Epithelial cell of esophagus (primary cell): ENCODE results near the gene PRKG1.

ENCODE experiments used
- DNase-seq: peaks from one replicate; pipeline ENCODE4 v3.0.0; 2010; ENCODE audit warnings: low read depth
- H3K4me3 ChIP-seq: 2 replicates; pipeline ENCODE4 v1.5.1; 2011; ENCODE audit warnings: mild to moderate bottlenecking, low read length, control low read depth
- CTCF ChIP-seq: IDR thresholded peaks from 2 replicates; pipeline ENCODE4 v1.5.1; 2011; ENCODE audit warnings: low read depth, mild to moderate bottlenecking, low read length, control low read depth, inconsistent platforms; ENCODE audit not compliant: insufficient read depth; ENCODE audit errors: missing control alignments

Gene PRKG1

DNA sequence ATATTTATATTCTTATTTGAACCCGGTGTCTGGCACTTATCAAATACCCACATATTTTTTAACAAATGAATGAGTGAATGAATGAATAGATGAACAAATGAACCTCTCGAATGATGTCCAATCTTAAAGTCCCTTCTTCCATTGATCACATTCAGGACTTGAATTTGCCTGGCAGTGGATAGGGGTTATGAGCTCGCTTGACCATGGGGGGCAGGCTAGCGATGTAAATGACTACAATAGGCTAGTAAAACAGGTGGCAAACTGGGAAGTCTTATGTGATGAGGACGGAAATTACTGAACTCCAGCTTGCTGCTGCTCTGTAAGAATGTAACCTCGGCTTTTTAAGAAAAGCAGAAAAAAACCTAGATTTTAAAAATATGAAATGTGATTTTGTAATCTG lies 992.1 kb downstream of the PRKG1 start:
- no peak overlapping the region for H3K4me3 ChIP-seq
- TF ChIP-seq CTCF = no peak
- DNase-seq = no peak

DNA sequence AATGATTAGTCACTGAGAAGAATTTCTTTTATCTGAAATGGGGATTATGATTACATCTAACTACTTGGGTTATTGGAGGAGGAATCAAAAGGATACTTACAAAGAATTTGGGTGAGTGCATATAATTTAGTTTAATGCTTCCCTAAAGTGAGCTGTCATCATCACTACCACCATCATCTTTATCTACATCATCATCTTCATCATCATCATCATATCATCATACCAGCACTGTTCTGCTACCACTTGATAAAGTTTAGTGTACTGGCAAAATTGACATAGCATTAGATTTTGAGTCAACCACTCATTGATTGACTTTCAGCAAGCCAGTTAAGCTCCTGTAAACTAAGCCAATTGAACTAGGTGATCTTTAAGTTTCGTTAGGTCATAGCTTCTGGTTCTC lies 994.2 kb downstream of the PRKG1 start:
- no peak overlapping the region for H3K4me3 ChIP-seq
- no peak for TF ChIP-seq CTCF
- DNase-seq = no peak

GRCh38 chr10:52071814-52072213 lies 997.5 kb downstream of the PRKG1 start:
- no peak for TF ChIP-seq CTCF
- H3K4me3 ChIP-seq = no peak overlapping the region
- no peak for DNase-seq

DNA sequence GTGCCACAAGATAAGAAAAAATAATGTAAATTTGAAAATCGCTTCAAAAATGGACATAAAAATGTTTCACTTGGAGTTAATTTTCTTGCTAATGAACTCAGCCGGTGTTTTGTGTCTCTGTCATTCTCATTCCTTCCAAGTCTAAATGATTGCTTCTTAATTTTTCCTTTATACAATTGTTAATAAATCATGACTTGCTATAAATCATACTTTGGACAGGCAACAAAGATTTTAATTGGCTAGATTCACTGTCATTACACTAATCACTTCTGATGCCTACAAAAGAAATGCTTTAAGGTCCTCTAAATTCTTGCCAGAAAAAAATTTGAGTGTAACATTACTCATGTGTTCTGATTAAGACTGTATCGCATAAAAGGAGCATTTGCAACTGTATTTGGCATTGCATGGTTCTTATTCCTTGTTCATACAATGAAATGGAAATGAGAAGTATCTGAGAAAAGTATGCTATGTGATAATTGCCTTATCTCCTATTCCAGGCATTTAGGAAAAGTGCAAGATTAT lies 1000.3 kb downstream of the PRKG1 start:
- DNase-seq = no peak
- TF ChIP-seq CTCF = no peak
- H3K4me3 ChIP-seq = no peak overlapping the region

GRCh38 chr10:52077814-52078213 lies 1003.5 kb downstream of the PRKG1 start:
- DNase-seq = no peak
- no peak overlapping the region for H3K4me3 ChIP-seq
- no peak for TF ChIP-seq CTCF

GRCh38 chr10:52078397-52078937 lies 1004.2 kb downstream of the PRKG1 start:
- H3K4me3 ChIP-seq = no peak overlapping the region
- DNase-seq = no peak
- no peak for TF ChIP-seq CTCF

DNA sequence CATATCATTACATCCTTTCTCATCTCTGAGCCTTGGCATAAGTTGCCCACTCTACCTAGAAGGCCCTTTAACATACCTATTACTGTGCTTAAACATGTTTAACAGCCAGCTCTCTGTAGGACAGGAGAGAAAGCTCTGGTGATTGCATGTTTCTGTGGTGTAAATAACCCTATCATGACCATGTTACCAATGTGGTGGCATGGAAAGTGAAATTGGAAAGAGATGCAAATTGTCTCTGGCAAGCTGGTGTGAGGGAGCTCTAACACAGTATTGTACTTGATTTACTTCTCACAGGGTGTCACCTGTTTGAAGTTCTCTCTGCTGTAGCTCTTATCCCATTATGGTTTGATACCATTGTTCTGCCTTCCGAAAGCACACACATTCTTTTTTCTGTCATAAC lies 1008.0 kb downstream of the PRKG1 start:
- H3K4me3 ChIP-seq = no peak overlapping the region
- TF ChIP-seq CTCF = no peak
- no peak for DNase-seq
